Measurements from ENCODE around the gene MYLK3. TPM values are rescaled to one million over a fixed set of nuclear protein-coding genes. Genes with fewer than 3 reads are reported as not detected.
"Not testable (repeated sequence)": the region's sequence is repeated elsewhere in the genome, so short reads cannot be mapped to it uniquely, and the experiment has no call there.

The MYLK3 gene
- total RNA-seq, 1 experiment from 2014 or later, result 0.26 TPM

- no peak overlapping the region for H3K27ac ChIP-seq
- H3K36me3 ChIP-seq, result peaks cover 68% of the 10 kb centered on the region
- no peaks in the 10 kb centered on the region for H3K4me1 ChIP-seq
- H3K9me3 ChIP-seq (replicated peaks), result no peaks in the 10 kb centered on the region
- H3K27me3 ChIP-seq, result no peaks in the 10 kb centered on the region
- H3K4me3 ChIP-seq, result no peak overlapping the region
- no peak for DNase-seq
These were observed 51.2 kb downstream of the MYLK3 start for GRCh38 chr16:46696957-46697356.

DNA sequence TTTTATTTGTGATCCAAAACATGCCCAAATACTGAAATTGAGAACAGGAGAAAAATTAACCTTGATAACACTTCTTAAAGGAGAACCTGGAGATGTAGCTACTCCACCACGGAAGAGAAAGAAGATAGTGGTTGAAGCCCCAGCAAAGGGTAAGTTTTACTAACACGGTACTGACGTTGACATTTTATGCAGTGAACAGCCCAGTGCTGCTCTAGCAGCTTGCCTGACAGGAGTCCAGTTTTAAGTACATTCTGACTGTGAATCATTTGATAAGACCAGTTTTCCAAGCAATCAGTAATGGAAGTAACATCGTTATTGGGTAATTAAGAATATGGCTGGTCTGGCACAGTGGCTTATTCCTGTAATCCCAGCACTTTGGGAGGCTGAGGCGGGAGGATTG is 52.2 kb downstream of the MYLK3 start:
- H3K4me3 ChIP-seq, result no peak overlapping the region
- no peaks in the 10 kb centered on the region for H3K9me3 ChIP-seq (replicated peaks)
- peaks cover 72% of the 10 kb centered on the region for H3K36me3 ChIP-seq
- peaks cover 5% of the 10 kb centered on the region for H3K4me1 ChIP-seq
- no peaks in the 10 kb centered on the region for H3K27me3 ChIP-seq
- H3K27ac ChIP-seq, result no peak overlapping the region
- DNase-seq, result no peak

DNA sequence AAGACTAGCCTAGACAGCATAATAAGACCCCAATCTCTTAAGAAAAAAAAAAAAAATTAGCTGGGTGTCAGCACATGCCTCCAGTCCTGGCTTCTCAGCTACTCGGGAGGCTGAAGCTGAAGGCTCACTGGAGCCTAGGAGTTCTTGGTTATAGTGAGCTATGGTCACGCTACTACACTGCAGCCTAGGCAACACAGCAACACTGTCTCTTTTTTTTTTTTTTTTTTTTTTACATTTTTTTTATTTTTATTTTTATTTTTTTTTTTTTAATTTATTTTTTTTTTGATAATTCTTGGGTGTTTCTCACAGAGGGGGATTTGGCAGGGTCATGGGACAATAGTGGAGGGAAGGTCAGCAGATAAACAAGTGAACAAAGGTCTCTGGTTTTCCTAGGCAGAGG is 54.5 kb downstream of the MYLK3 start:
- Histone ChIP-seq H3K4me1 (peaks cover 5% of the 10 kb centered on the region), H3K36me3 (peaks cover 63% of the 10 kb centered on the region), H3K27me3 (no peaks in the 10 kb centered on the region)

GRCh38 chr16:46691726-46692125 is 56.4 kb downstream of the MYLK3 start:
- Histone ChIP-seq H3K27me3 (no peaks in the 10 kb centered on the region), H3K36me3 (peaks cover 44% of the 10 kb centered on the region)

More for the DNA sequence above, 54.5 kb downstream of the MYLK3 start:
- no peak overlapping the region for H3K4me3 ChIP-seq
- H3K9me3 ChIP-seq (replicated peaks), result no peaks in the 10 kb centered on the region
- no peak for DNase-seq
- H3K27ac ChIP-seq, result no peak overlapping the region

DNA sequence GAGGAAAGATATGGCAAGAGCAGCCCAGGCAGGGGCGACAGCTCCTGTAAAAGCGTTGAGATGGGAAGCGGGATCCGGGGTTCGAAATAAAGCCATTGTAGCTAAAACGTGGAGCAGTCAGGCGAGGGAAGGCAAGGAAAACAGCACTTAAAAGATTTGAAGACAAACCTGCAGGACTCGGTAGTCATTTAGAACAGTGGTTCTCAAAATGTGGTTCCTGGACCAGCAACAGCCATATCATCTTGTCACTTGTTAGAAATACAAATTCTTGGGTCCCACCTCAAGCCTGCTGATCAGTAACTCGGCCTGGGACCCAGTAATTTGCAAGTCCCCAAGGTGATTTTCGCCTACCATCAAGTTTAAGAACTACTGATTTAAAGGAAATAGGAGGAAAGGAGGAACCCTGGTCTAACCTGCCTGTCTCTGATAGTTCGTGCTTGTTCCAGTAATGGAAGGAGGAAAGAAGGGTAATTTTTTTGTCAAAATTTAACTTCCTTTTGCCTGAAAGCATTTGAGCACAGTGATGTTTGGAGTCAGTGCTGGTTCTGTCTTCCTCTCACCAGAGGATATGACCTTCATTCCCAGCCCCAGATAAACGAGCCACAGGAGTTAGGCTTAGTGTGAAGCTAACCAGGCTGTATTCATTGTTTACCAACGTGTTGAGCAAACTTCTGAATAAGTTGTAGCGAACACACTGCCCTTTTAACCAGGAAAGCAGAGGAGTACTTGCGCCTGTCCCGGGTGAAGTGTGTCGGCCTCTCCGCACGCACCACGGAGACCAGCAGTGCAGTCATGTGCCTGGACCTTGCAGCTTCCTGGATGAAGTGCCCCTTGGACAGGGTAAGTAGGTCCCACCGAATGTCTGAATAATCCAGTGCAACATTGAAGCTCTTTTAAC is 57.6 kb downstream of the MYLK3 start:
- DNase-seq, result peak in 1 of 2 experiments; percentile 17
- peak overlapping the region; percentile 93 for H3K27ac ChIP-seq
- peak overlapping the region; percentile 86 for H3K4me3 ChIP-seq
- peaks cover 32% of the 10 kb centered on the region for H3K36me3 ChIP-seq
- H3K9me3 ChIP-seq (replicated peaks), result no peaks in the 10 kb centered on the region
- no peaks in the 10 kb centered on the region for H3K27me3 ChIP-seq
- peaks cover 8% of the 10 kb centered on the region for H3K4me1 ChIP-seq

More at GRCh38 chr16:46691726-46692125, 56.4 kb downstream of the MYLK3 start:
- H3K27ac ChIP-seq, result no peak overlapping the region
- H3K9me3 ChIP-seq (replicated peaks), result no peaks in the 10 kb centered on the region
- no peak overlapping the region; the same call in 1 of the 2 replicates for H3K4me3 ChIP-seq
- H3K4me1 ChIP-seq, result peaks cover 8% of the 10 kb centered on the region
- DNase-seq, result no peak

DNA sequence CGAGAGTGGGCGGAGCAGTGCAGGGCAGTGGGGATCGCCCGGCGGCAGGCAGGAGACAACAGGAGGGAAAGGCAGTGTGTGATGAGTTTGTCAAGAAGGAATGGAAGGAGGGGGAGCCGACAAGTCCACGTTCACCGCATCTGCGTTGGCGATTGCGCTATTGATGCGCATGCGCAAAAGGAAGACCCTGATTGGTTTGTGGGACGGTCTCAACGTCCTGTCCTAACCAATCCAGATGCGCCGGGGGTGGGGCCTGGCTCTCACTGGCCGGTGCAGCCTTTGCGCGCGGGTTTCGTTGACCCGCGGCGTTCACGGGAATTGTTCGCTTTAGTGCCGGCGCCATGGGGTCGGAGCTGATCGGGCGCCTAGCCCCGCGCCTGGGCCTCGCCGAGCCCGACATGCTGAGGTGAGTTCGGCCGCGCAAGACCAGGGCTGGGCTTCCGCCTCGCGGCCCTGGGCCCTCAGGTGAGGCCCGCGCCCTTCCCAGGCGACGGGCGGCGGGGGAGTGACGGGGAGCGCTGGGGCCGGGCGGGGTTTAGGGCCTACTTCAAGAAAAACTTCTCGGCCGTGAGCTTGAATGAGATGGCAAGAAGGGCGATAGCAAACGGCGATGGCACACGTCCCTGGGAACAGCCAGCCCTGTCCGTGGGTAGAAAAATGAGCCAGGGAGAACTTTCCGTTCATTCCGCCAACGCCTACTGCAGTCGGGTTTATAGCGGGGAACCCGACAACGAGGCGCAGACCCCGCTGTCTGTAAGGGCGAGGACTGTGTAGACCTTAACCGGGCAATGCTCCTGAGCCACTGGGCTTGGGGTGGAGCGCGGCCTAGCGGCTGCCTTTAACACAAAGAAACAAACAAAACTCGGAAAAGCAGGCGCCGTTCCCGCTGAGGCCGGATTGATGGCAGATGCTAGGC is 58.5 kb downstream of the MYLK3 start, which contains the start of gene ORC6:
Gene ORC6 (plus strand): TSS at position 295 of the 916 bp plus-strand sequence. CDS start 47 bp downstream, at position 342.
- peaks cover 8% of the 10 kb centered on the region for H3K4me1 ChIP-seq
- no peaks in the 10 kb centered on the region for H3K9me3 ChIP-seq (replicated peaks)
- H3K27me3 ChIP-seq, result no peaks in the 10 kb centered on the region
- H3K27ac ChIP-seq, result peak within 1 kb of the TSS; percentile 93
- H3K36me3 ChIP-seq, result peaks cover 23% of the 10 kb centered on the region
- DNase-seq, result peak; percentile 98 to 99
- H3K4me3 ChIP-seq, result peak within 1 kb of the TSS; percentile 86

- peaks cover 22% of the 10 kb centered on the region for H3K36me3 ChIP-seq
- DNase-seq, result peak; percentile 99
These were observed 59.3 kb downstream of the MYLK3 start, which contains the start of gene VPS35 for GRCh38 chr16:46688654-46689364. Gene VPS35 (minus strand): TSS chr16:46689178. CDS start chr16:46689133, 45 bp downstream.

DNA sequence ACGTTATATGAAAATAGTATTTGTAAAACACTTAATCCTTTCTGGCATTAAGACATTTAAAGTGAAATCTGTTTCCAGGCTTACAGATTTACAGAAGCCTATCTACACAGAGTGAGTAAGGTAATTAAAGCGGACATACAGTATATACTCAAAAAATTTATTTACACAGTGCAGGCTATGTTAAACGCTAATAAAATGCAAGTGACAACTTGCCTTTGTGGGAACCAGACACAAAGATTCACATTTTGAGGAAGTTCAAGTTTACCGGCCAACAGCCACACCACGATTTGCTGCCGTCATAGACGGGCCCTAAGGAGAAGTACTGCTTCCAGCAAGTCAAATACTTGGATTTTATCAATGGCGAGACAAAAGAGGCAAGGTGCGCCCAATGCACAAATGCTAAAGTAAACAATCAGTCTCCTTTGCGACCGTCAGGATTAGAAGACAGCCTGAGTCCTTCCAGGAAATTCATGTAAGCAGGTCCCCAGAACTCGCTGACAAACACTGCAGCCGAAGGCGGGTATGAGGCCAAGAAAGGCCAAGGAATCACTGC is 60.0 kb downstream of the MYLK3 start:
- H3K9me3 ChIP-seq (replicated peaks), result no peaks in the 10 kb centered on the region
- H3K36me3 ChIP-seq, result peaks cover 19% of the 10 kb centered on the region
- peaks cover 8% of the 10 kb centered on the region for H3K4me1 ChIP-seq
- H3K27ac ChIP-seq, result peak overlapping the region; percentile 93; the same call in 1 of the 2 replicates
- no peaks in the 10 kb centered on the region for H3K27me3 ChIP-seq
- H3K4me3 ChIP-seq, result peak overlapping the region; percentile 86
- no peak for DNase-seq

More at GRCh38 chr16:46688654-46689364, 59.3 kb downstream of the MYLK3 start, which contains the start of gene VPS35:
- Histone ChIP-seq H3K27ac (peak within 1 kb of the TSS; percentile 93), H3K9me3 (replicated peaks) (no peaks in the 10 kb centered on the region), H3K4me1 (peaks cover 8% of the 10 kb centered on the region), H3K27me3 (no peaks in the 10 kb centered on the region), H3K4me3 (peak within 1 kb of the TSS; percentile 86)

DNA sequence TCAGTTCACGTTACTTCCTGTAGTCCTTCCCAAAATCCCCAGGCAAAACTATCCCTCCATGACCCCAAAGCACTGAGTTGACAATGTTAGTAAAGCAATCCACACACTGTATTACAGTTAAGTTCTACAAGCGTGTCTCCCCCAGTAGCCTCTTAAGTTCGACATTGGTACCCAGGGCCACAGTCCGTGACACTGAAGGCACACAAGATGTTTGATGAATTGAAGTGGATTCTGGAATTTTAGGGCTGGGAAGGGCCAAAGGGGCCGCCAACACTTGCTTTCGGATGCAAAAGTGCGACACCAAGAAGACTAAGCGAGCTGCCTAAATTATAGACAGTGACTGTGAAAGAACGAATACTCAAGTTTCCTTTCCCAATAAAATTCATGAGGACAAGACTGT is 60.7 kb downstream of the MYLK3 start:
- H3K27me3 ChIP-seq, result no peaks in the 10 kb centered on the region
- peaks cover 15% of the 10 kb centered on the region for H3K36me3 ChIP-seq
- DNase-seq, result no peak
- peaks cover 8% of the 10 kb centered on the region for H3K4me1 ChIP-seq
- H3K4me3 ChIP-seq, result no peak overlapping the region
- H3K27ac ChIP-seq, result no peak overlapping the region
- no peaks in the 10 kb centered on the region for H3K9me3 ChIP-seq (replicated peaks)

DNA sequence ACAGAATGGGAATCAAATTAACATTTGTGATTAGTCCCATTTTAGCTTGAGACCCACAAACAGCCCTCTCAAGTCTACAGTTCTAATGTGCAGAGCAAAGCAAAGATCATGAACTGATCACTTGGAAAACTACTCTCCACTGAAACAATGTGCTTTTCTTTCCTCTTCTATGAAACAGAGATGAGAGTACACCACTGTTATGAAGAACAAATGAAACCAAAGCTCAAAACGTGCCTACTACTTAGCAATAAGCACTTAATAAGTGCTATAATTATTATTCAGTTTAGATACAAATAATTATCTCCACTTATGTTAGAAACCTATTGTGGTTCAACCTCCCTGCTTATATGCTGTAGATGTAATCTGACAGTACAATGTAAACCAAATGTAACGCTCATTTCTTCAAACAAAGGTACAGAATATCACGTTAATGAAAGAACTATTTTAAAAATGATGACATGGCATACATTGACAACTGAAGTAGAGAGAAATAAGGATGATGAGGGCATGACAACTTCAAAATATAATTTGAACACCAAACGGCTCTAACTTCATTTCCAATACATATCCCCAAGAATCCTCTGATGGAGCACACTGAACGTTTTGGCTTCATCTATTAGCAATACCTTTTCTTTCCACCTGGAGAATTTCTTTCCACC is 61.2 kb downstream of the MYLK3 start:
- Histone ChIP-seq H3K4me1 (peaks cover 8% of the 10 kb centered on the region), H3K27ac (no peak overlapping the region), H3K9me3 (replicated peaks) (no peaks in the 10 kb centered on the region), H3K36me3 (peaks cover 9% of the 10 kb centered on the region), H3K27me3 (no peaks in the 10 kb centered on the region), H3K4me3 (no peak overlapping the region)
- DNase-seq, result no peak

DNA sequence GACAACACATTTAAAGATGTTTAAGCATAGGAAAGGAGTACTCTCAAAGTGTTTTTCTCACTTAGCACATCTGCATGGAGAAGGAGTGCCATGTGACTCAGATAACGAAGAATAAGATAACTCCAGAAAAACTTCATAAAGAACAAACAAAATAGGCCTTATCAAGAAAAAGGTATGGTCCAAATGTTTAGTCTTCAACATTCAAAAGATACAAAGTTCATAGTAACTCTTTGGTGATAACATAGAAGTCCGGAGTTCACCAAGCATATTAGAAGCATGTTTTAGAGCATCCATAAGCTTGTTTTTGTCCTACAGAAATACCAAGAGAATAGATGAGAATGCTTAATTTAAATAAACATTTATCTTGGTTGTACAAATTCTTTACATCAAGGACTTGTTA is 66.3 kb downstream of the MYLK3 start:
- not testable (repeated sequence) for H3K27me3 ChIP-seq; H3K36me3 ChIP-seq; H3K4me3 ChIP-seq; H3K4me1 ChIP-seq; DNase-seq; H3K9me3 ChIP-seq (replicated peaks); H3K27ac ChIP-seq

GRCh38 chr16:46677943-46678342 is 70.2 kb downstream of the MYLK3 start:
- not testable (repeated sequence) for DNase-seq; H3K4me1 ChIP-seq; H3K27me3 ChIP-seq; H3K9me3 ChIP-seq (replicated peaks); H3K4me3 ChIP-seq; H3K27ac ChIP-seq
- peaks cover 18% of the 10 kb centered on the region for H3K36me3 ChIP-seq

- H3K27me3 ChIP-seq, result no peaks in the 10 kb centered on the region
- no peak overlapping the region for H3K27ac ChIP-seq
- no peaks in the 10 kb centered on the region for H3K9me3 ChIP-seq (replicated peaks)
- no peak overlapping the region for H3K4me3 ChIP-seq
- H3K36me3 ChIP-seq, result peaks cover 35% of the 10 kb centered on the region
- H3K4me1 ChIP-seq, result no peaks in the 10 kb centered on the region
- peak; percentile 57 to 85 for DNase-seq
These were observed 74.7 kb downstream of the MYLK3 start for GRCh38 chr16:46673320-46674013.
